SW480 (cell line): ENCODE results near the gene MIXL1.
"Not testable (repeated sequence)": the region's sequence is repeated elsewhere in the genome, so short reads cannot be mapped to it uniquely, and the experiment has no call there.

Source experiments
- DNase-seq: peaks from one replicate; pipeline ENCODE4 v3.0.0-alpha.2; 2016; ENCODE audit warnings: low spot score

Gene MIXL1

DNA sequence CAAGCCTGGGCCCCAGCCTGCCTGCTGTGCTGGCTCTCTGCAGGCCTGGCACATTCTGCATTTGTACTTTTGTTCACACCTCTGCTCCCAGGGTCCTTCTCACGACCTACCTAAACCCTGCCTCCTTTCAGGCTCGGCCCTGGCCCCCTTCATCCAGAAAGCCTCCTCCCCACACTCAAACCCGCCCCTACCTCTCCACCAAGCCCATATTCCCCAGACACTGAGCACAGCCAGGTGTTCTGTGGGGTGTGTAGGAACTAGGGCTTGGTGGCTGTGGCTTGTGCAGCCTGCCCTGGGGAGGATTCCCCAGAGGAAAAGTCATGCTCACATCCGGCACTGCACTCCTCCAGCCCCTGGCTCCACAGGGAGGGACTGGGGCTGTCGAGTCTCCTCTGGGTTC is 8.2 kb upstream of the MIXL1 start:
- DNase-seq: no peak

DNA sequence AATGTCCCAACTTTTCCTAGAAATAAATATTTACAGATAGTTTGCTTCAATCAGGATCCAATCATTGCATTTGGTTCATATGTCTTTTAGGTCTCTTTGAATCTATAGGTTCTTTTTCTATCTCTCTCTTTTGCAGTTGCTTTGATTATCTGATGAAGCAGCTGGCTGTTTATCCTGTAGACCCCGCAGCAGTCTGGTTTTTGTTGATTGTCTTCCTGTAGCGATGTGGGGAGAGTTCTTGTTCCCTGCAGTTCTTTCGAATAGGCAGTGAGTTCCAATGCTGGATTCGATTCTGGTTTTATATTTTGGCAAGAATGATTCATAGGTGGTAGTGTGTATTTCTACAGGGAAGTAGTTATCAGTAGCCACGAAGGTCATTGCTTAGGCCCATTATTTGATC is 7.4 kb upstream of the MIXL1 start:
- no peak for DNase-seq

DNA sequence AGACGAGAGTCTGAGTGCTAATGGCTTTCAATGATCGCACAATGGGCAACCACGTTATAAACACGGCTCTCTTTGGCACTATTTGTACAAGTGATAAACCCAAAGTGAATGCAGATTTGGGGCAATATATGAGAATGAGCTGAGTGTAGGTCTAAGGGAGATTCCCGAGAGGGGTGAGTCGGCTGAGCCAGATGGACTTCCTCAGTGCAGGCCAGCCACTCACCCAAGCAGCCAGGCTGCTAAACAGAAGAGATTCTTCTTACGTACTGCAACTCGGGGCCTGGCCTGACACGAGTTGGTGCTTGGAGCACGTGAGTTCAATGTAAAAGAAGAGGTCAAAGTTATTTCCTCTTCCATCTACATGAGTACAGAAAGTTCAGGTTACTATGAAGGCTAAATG is 6.2 kb upstream of the MIXL1 start:
- DNase-seq: no peak

DNA sequence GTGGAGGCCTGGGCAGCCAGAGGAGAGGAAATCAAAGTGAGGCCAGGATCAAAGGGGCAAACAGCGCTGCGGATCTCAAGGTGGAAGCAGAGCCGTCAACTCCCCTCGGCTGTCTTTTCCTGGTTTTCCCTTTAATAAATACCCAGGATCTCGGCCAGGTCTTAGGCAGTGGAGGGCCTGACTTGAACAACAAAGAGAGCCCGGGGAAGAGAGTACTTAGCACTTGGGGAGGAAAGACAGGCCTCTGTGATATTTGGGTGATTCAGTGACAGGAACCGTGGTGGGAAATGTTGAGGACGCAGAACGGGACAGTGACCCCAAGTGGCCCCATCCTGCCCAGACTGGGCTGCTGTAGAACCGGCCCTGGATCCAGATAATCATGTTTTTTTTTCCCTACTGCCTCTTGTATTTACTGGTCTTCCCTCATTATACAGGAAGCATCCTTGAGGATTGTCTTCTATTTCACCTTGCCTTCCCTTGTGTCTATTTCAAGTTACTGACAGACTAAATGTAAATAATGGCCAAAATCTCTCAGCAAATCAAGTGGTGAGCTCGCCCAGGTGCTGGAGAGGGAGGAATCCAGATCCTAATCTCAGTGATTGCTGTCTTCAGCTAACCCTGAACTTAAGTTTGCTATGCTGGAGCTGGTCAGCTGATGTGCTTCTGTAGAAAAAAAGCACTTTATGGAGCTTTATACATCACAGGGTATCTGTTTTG is 2.8 kb upstream of the MIXL1 start:
- DNase-seq: no peak

DNA sequence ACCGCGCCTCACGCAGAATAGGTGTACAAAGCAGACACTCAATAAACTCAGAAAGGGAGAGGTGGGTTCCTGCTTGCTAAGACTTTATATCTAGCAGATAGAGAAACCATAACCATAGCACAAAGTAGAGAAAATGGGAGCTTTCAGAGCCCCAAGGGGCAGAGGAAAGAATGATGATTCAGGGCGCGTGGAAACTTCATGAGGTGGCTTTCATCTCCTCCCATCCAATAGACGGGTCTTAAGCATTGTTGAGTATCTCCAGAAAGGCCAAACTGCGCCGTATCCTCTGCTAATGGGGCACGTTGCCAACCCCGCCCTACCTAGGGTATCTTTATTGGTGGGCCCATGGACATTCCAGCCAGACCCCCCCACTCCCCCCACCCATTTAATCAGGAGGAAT is 778 bp upstream of the MIXL1 start:
- DNase-seq: no peak

DNA sequence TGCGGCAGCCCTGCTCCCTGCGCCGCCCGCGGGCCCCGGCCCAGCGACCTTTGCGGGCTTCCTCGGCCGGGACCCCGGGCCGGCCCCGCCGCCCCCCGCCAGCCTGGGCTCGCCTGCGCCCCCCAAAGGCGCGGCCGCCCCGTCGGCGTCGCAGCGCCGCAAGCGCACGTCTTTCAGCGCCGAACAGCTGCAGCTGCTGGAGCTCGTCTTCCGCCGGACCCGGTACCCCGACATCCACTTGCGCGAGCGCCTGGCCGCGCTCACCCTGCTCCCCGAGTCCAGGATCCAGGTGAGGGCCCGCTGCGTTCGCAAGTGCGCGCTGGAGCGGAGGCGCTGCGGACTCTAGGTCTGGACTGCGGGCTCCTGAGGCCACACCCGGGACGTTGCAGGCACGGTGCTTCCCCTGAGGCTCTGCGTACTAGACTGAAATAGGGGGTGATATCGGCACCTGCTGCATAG is 351 bp downstream of the MIXL1 start:
- DNase-seq: peak; percentile 30

DNA sequence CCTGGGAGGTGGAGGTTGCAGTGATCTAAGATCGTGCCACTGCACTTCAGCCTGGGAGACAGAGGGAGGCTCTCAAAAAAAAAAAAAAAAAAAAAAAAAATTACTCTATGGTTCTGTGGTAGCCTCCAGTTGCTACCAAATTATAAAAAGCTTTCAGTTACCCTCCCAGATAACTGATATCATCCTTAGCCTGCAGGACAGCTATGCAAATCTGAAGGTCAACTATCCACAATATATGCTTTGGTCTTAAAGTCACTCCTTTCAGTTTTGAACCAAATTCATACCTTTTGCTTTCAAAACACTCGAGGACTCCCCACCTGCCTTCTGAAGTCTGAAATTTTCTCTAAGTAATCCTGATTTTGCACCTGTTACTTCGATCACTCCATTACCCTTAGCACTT is 3.1 kb downstream of the MIXL1 start:
- no peak for DNase-seq

DNA sequence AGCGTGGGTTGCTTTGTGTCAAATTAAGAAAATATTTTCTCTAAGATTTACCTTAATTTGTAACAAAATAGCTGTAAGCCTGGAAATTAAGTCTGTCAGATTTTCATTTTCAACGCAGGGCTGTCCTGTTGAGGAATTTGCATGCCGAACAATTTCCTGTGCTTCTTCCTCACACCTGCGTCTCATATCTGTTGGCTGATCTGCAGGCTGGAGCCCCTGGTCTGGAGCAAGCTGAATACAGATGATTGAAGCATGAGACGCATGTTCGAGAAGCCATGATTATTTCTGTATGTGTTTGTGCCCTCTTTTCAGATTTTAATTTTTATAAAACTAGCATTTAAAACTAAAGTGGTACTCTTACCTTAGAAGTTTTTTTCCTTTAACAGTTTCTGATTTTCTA is 9.8 kb downstream of the MIXL1 start:
- DNase-seq: no peak

DNA sequence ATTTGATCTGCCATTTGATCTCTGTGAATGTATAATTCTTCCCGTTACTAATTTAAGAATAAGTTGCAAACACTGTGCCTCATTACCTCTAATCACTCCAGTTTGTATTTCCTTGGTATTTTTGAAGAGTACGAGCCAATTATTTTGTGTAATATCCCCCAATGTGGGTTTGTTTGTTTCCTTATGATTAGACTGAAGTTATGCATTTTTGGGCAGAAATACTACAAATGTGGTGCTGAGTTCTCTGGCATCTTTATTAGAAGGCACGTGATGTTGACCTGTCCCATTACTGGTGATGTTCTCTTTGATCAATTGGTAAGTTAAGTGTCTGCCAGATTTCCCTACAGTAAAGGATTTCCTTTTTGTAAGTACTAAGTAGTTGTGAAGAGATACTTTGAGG is 10.3 kb downstream of the MIXL1 start:
- no peak for DNase-seq

DNA sequence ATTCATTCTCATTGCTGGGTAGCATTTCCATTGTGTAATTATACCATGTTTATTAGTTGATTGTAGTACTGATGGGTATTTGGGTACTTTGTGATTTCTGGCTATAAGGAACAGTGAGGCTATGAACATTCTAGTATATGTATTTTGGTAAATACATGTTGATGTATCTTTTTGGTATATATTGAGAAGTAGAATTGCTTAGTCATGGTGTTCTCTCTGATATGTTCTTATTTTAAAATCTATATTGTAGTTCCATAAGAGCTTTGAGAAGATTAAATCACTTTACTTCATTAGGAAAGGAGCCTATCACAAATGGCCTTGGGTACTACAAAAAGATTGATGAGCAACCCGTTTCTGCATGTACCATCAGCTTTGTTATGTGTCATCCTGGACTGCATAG is 13.4 kb downstream of the MIXL1 start:
- DNase-seq: no peak

DNA sequence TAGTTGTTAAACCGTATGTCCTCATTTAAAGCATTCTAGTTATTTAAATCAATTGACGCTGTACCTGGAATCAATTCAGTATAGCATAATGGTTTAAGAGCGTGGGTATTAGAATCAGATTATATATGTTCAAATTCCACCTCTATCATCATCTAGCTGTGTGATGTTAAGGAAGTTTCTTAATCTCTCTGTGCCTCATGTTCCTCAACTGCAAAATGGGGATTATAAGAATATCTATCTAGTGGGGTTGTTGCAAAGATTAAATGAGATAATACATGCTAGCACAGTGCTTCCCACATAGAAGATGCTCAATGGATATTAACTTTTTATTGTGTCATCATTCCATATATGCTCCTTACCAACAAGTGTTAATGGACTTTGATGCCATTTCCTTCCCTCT is 16.0 kb downstream of the MIXL1 start:
- DNase-seq: no peak

DNA sequence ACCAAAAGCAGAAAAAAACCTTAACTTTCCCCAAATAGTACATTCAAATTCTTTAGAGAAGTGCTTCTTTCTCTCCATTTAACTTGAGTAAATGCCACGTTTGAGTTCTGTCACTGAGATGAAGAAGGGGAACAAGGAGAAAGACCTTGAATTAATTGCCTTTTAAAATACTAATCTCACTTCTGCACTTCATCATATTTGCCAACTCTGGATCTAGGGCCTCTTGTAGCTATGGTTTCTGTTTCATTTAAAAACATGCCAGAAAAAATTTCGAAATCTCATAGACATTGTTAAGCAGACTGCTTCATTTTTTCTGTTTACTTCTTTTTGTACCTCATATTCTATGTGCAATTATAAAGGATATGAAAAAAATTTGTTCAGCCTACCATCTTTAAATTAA is 24.6 kb downstream of the MIXL1 start:
- DNase-seq: no peak

DNA sequence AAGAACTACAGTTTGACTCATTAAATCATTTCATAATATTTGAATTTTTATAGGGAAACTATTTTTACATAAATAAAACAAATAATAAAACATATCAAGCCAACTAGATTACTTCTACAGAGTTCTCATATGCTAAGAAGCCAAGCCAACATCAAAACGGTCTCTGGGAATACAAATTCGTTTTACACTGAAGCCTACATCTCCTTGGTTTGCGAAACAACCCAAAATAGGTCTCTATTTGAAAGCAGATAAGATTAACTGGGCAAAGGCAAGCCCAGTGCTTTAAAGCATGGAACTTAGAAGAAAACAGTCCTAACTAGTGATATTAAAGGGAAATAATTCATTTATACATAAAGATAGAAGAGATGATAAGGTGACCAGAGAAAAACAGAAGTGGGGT is 25.3 kb downstream of the MIXL1 start:
- no peak for DNase-seq

DNA sequence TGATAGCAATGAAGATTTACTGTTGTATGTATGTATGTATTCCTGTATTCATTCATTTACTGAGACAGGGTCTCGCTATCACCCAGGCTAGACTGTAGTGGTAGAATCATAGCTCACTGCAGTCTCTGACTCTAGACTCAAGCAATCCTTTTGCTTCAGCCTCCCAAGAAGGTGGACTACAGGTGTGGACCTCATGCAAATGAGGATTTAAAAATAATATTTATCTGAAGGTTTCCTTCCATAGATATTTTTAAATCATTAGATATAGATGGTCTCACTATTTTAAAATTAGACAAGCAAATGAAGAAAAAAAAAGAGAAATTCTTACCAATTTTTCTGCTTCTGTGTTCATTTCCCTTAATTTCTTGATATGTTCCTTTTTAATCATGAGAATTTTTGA is 27.0 kb downstream of the MIXL1 start:
- no peak for DNase-seq

DNA sequence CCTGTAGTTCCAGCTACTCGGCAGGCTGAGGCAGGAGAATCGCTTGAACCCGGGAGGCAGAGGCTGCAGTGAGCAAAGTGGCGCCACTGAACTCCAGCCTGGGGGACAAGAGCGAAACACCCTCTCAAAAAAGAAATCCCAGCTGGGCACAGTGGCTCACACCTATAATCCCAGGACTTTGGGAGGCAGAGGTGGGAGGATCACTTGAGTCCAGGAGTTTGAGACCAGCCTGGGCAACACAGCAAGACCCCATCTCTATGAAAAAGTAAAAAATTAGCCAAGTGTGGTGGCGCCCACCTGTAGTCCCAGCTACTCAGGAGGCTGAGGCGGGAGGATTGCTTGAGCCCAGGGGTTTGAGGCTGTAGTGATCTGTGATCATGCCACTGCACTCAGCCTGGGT is 29.4 kb downstream of the MIXL1 start:
- DNase-seq: not testable (repeated sequence)

DNA sequence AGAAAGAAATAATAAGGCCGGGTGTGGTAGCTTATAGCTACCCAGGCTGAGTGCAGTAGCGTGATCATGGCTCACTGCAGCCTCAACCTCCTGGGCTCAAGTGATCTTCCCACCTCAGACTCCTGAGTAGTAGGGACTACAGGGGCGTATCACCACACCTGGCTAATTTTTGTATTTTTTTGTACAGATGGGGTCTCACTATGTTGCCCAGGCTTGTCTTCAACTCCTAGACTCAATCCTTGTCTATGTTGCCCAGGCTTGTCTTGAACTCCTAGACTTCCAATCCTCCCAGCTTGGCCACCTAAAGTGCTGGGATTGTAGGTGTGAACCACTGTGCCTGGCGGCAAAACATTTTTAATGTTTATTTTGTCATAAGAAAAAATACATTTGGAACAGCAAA is 30.5 kb downstream of the MIXL1 start:
- no peak for DNase-seq

DNA sequence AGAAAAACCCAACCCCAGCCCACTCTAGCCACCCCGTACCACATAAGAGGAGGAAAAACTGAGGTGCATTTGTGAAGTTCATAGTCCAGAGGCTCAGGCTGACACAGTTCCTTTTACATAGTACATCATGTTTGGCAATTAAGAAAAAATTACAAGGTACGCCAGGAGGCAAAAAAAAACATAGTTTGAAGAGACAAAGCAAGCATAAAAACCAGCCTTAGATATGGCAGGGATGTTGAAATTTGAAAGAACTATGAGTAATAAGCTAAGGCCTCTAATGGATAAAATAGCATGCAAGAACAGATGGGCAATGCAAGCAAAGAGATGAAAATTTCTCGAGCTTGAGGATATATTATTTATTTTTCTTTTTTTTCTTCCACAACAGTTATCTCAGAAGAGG is 31.9 kb downstream of the MIXL1 start:
- no peak for DNase-seq

DNA sequence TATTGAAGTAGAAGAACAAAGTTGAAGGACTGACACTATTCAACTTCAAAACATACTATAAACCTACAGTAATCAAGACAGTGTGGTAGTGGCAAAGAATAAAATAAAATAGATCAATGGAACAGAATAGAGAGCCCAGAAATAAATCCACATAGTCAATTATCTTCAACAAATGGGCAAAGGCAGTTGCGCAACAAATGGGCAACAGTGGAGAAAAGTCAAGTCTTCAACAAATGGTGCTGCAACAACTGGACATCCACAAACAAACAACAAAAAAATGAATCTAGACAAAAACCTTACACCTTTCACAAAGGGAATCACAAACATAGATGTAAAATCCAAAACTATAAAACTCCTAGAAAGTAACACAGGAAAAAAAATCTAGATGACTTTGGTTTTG is 38.4 kb downstream of the MIXL1 start:
- DNase-seq: no peak

DNA sequence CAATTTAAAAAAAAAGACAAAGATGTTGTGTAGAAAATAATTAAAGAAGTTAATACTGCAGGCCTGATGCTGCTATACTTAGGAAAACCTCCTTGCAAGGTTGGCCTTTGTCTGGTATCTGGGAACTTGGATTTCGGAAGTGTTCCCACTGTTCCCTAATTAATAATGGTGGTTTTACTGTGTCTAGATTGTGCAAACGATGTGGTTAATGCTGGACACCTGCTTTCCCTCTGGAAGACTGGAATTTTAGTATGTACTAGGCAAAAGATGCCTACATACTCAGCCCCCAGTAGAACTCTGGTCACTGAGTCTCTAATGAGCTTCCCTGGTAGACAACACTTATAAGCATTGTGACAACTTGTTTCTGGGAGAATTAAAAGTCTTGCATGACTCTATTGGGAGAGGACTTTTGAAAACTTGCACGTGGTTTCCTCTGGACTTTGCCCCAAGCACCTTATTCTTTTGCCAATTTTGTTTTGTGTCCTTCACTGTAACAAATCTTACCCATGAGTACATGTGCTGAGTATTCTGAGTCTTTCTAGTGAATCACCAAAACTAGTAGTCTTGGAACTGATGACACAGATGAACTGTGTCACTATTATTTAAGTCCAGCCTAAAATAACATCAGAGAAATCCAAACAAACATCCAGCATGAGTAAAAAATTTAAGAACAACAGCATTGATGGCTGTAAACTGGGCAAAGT is 45.1 kb downstream of the MIXL1 start:
- no peak for DNase-seq

DNA sequence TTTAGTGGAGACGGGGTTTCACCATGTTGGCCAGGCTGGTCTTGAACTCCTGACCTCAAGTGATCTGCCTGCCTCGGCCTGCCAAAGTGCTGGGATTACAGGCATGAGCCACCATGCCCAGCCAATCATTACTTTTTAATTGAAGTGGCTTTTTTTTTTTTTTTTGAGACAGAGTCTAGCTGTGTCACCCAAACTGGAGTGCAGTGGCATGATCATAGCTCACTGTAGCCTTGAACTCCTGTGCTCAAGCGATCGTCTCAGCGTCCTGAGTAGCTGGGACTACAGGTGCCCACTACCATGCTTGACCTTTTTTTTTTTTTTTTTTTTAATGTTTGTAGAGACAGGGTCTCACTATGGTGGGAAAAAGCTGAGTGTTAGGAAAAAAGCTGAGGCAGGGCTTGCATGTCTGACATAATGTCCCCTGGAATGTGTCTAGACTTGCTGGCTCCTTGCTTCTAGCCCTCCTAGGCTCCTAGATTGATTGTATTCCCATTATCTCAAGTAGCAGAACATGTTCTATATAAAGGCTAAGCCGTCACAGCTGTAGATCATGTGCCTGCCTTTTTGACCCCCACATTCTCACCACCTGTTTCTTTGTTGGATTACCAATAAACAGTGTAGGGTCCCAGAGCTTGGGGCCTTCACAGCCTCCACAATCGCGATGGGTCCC is 48.9 kb downstream of the MIXL1 start:
- not testable (repeated sequence) for DNase-seq

DNA sequence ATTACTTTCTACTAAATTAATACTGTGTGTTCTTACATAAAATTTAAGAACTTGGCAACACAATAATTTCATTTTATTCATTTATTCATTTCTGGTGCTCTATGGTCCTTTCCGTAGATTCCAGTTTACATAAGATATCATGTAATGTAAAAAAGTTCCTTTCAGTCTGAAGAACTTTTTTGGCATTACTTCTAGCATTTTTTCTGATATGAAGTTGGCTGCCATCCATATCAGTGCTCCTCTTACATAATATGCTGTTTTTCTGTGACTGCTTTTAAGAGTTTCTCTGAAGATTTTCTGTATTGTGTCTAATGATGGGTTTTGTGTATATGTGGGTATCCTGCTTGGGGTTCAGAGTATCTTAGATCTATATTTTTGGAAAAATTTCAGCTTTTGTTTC is 50.7 kb downstream of the MIXL1 start:
- DNase-seq: no peak

DNA sequence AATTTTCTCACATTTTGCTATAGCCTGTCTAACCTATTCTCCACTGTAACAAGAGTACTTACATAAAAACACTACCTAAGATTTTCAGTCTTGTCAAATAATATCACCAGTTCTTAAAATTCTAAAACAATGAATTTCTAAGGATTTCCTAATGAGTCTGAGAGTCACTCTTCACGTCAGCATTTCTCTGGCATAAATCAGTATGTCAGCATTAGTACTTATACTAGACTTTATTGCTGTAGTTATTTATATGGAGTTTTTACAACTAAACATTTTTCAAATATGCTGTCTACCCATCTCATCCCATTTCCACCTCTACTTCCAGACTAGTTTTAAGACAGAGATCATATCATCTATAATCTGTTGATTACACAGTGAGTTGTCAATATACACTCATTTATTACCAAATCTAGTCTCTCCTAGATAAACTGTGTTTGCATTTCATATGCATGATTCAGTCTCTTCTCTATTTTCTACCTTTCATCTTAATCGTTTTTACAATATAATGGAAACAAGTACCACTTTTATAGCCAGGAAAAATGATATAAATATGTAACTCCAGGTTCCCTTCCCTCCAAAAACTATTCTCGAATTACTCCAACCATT is 52.7 kb downstream of the MIXL1 start:
- no peak for DNase-seq
